SH-SY5Y (cell line): ENCODE measurements around the gene MYO1D.

Experiments
- GATA2 ChIP-seq: IDR thresholded peaks from 2 replicates; pipeline ENCODE4 v1.6.1; 2011; ENCODE audit warnings: mild to moderate bottlenecking, low read depth, low read length
- GATA3 ChIP-seq: IDR thresholded peaks from 2 replicates; pipeline ENCODE4 v1.6.1; 2011; ENCODE audit warnings: low read depth, mild to moderate bottlenecking, low read length, moderate library complexity

MYO1D gene

DNA sequence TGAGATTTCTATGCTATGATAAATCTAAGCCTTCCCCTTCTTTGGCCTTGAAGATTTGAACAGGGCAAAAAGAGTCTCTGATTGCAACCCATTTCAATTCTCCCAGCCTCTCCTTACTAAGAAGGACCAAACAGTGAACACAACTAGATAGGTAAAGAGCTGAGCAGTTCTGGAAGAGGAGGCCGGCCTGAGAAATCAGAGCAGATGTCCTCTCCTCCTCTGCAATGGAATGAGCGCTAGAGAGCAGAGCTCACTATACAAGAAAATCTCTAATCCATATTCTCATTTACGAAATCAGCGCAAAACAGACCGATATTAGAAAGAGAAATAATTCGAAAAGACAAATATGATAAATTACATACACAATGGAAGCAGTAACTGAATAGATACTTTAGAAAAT, 266.0 kb downstream of the MYO1D start:
- TF ChIP-seq GATA3: no peak
- TF ChIP-seq GATA2: no peak

- TF ChIP-seq GATA3 (no peak), GATA2 (no peak)
These were observed 266.9 kb downstream of the MYO1D start for GRCh38 chr17:32609884-32610650.

DNA sequence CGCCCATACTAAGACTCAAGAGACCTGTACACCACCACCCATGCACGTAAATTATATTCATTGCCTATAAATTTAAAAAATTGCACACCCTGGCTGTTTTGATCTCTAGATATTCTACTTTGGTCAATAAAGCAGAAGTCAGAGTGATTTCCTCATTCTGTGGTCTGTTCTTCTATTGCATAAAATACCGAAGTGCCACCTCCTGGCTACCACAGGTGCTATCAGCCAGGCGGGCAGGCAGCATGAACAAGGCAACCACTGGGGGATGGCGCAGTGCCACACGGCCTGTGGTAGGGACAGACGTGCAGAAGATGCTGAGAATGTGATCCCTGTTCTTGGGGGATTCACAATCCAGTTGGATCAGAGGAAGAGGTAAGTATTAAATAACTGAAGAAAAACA, 267.8 kb downstream of the MYO1D start:
- TF ChIP-seq GATA3 (no peak), GATA2 (no peak)

DNA sequence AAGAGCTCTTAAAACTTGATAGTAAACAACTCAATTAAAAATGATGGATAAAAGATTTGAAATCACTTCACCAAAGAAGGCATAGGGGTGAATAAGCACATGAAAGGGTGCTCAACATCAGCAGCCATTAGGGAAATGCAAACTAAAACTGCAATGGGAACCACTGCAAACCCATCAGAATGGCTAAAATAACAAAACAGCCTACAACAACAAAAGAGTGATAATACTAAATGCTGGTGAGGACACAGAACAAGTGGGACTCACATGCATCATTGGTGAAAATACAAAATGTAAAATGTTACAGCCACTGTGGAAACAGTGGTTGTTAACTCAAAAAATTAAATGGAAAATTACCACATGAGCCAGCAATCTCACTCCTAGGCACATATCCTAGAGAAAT, 268.7 kb downstream of the MYO1D start:
- TF ChIP-seq GATA2 (no peak), GATA3 (no peak)

DNA sequence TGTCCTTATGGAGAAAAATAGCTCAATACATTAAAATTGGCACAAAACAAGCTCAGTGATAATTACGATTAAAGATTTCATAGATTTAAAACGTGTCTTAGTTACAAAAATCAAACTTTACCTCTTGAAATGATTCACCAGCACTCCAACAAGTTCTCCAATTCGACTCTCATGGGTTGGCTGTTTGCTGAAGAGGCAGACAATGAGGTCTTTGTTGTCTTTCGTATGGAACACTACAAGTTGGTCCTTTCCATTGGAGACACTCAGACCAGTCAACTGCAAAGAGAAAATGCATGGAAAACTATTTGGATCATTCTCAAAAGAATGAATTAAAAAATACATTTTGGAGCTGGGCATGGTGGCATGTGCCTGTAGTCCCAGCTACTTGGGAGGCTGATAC, 272.0 kb downstream of the MYO1D start:
- TF ChIP-seq GATA3 (no peak), GATA2 (no peak)

GRCh38 chr17:32602396-32602795, 274.5 kb downstream of the MYO1D start:
- TF ChIP-seq GATA3 (no peak), GATA2 (no peak)

DNA sequence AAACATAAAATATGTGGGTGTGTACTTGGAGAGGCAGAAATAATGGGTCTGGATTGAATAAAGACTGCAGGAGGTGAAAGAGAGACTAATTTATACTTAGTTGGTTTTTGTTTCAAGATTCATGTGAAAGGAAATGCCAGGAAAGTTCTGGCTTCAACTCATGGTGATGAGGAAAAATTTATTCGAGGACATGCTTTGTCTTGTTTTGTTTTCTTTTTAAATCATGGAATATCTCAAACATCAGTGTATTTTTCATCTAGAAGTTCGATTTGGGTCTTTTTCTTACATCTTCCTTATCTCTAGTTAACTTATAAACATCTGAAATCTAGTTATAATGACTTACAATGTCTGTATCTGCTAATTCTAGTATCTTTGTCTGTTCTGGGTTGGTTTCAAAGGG, 275.1 kb downstream of the MYO1D start:
- no peak for TF ChIP-seq GATA2
- TF ChIP-seq GATA3: no peak

DNA sequence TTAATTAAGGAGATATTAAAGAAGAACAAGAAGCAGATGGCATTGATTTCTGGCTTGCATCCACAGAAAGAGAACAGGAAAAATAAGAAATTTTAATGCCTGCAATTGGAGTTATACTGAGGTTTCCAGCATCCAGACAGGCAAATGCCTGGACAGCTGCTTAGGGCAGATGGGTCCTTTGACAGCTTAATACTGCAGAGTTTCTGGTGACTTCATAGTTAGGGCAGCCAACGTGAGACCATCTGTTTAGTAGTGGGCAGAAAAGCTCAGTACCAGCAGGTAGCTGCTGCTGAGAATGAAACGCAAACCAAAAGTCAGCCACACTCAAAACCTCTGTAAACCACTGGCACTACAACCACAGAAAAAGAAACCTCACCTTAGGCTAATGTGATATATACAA, 280.3 kb downstream of the MYO1D start:
- TF ChIP-seq GATA3: no peak

DNA sequence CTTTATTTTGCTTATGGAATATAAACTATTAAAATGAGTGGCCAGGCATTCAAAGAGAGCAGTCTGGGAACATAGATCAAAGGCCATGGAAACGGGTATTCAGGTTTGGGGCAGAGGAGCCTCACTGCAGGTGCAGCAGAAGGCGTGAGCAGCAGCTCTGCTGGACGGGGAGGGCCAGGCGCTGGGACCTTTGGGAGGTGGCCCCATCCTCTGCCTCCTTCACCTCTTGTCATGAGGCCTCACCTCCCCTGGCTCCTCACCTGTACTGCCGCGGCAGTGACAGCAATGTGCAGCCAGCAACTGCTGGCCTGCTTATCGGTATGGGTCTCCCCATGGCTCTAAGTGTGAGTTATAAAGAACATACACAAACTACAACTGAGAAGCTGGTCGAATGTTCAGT, 280.7 kb downstream of the MYO1D start:
- TF ChIP-seq GATA2: no peak
- no peak for TF ChIP-seq GATA3

DNA sequence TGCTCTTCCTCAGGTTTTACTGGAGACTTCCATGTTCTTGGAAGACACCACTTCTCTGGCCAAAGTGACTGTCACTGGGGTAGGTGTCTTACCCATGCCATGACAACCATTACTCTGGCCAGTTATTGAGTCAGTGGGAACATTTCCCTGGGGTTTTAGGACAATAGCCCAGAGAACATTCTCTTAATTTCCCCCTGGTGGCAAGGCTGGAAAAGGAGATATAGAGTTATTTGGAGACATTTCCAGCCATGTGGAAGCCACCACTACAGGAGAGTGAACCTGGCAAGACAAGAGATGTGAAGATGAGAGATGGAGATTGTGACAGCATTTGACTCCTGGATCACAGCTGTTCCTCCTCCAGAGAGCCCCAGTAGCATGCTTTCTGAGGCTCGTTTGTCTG, 283.9 kb downstream of the MYO1D start:
- TF ChIP-seq GATA2: no peak
- no peak for TF ChIP-seq GATA3

- TF ChIP-seq GATA3 (no peak), GATA2 (no peak)
These were observed 285.5 kb downstream of the MYO1D start for GRCh38 chr17:32591405-32591804.

- TF ChIP-seq GATA2: no peak
These were observed 285.9 kb downstream of the MYO1D start for GRCh38 chr17:32590974-32591373.

- no peak for TF ChIP-seq GATA3
- TF ChIP-seq GATA2: no peak
These were observed 287.9 kb downstream of the MYO1D start for GRCh38 chr17:32588982-32589381.

GRCh38 chr17:32588135-32588534, 288.8 kb downstream of the MYO1D start:
- TF ChIP-seq GATA3: no peak
- TF ChIP-seq GATA2: no peak

GRCh38 chr17:32586666-32587065, 290.3 kb downstream of the MYO1D start:
- TF ChIP-seq GATA2 (no peak), GATA3 (no peak)

DNA sequence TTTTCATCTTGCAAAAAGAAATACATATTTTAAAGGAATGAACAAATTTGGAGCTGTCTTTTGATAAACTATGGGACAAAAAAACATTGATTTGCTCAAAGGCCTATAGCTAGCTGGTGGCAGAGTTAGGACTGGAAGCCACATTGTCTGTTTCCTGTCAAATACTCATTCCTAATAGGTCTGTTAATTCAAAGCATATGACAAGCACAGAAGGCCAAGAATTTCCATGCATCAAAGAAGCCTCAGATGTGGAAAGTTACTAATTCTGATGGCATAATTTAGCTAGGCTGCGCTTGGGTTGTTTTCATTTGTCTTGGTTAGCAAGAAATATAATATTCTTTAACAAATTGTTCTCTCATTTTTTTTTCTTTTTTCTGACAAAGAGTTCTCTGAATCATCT, 292.1 kb downstream of the MYO1D start:
- no peak for TF ChIP-seq GATA2
- no peak for TF ChIP-seq GATA3
